Inflammatory macrophage treated with lipopolysaccharide for 4 hours (primary cell): ENCODE results near the gene GRIA3.

Experiments used
- DNase-seq: peaks from one replicate; pipeline ENCODE4 v3.0.0-alpha.2; 2020

Gene GRIA3

GRCh38 chrX:123184219-123184865 lies at the start of gene GRIA3:
Gene GRIA3, plus strand, starts transcription at chrX:123184278. Its CDS starts 258 bp downstream, at chrX:123184536.
- no peak for DNase-seq

DNA sequence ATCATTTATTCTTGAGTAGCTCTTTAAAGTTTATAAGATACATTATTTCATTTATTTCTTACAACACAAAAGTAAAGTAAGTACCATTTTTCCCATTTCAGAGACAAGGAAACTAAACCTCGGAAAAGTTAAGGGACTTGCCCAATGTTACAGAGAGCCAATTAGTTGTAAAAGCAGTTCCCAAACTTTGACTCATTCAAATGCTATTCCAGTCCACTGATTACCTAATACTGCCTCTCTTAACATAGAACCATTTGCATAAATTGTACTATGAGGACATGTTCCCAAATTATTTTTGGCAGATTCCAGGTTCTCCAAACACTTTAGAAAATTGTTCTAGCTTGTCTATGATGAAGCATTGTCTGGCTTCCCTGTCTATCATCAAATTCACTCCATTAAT lies 45.6 kb upstream of the GRIA3 start:
- DNase-seq: no peak

GRCh38 chrX:123140454-123140853 lies 43.6 kb upstream of the GRIA3 start:
- DNase-seq: no peak

- DNase-seq: no peak
Observed at GRCh38 chrX:123140904-123141303, 43.2 kb upstream of the GRIA3 start.

GRCh38 chrX:123153846-123154335 lies 30.2 kb upstream of the GRIA3 start:
- no peak for DNase-seq

DNA sequence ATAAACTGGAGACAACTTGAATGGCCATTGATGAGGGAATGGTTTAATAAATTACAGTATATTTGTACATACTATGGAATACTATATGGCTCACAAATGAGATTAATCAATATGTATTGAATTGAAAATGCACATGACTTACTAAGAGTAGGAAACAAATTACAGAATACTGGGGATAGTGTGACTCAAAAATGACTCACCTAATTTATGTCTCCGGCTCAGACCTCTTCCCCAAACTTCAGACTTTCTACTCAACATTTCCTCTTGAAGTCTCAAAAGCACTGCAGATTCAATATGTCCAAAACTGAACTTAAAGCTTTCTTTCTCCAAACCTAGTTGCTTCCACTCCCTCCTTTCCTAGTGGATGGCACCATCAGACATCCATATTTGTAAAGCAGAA lies 28.8 kb upstream of the GRIA3 start:
- no peak for DNase-seq

- DNase-seq: no peak
Observed at GRCh38 chrX:123157586-123157985, 26.5 kb upstream of the GRIA3 start.

DNA sequence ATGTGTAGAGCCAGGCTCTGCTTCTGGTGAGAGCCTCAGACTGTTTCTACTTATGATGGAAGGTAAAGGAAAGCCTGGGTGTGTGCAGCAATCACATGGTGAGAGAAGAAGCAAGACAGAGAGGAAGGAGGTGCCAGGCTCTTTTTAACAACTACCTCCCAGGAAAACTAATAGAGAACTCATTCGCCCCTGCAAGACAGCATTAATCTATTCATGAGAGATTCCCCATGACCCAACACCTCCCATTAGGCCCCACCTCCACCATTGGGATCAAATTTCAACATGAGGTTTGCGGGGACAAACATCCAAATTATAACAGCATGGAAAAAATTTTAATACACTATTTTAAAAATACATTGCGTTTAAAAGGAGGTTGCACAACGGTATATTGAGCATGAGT lies 24.7 kb upstream of the GRIA3 start:
- DNase-seq: no peak

DNA sequence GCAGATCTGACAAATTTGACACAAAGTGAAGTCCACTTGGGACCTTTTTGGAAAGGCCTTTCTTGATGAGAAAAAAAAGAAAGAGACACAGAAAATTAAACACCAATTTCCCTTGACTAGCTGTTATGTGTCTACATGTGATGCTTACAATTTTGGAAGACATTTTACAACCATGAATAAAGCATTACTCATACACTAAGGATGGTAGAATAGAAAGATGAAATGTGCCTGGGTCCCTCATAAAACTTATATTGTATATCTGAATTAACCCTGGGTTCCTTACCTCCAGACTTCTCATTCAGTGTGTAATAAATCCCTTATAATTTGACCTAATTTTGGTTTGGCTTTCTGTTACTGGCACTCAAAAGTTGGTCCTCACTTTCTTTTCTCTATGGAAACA lies 16.5 kb upstream of the GRIA3 start:
- no peak for DNase-seq

DNA sequence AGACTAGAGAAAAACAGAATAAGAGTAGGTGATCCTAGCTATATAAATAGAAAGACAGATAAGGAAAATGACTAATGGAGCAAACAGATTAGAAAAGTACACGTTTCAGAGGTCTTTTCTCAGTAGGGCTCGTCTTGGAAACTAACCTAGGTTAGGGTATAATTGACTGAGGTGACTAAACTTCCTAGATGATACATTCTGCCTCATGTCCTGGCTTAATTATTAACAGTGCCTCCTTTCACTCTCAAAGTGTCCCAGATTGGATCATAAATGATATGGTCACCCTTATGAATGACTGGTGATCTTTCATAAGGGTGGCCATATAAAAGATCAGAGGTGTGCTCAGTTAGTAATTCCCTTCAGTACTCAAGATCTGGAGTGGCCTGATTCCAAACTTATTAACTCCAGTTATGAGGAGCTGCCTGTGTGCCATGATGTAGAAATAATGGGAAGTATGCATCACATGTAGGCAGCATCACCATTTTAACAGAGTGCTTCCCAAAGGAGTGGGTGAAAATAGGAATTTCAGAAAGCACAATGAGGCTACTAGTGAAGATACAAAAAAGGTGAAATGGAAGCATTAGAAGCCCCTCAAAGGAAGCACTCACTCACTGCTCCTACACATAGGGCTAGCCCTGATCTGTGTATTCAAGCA lies 14.7 kb upstream of the GRIA3 start:
- DNase-seq: no peak

- no peak for DNase-seq
Observed at GRCh38 chrX:123170546-123170945, 13.5 kb upstream of the GRIA3 start.

DNA sequence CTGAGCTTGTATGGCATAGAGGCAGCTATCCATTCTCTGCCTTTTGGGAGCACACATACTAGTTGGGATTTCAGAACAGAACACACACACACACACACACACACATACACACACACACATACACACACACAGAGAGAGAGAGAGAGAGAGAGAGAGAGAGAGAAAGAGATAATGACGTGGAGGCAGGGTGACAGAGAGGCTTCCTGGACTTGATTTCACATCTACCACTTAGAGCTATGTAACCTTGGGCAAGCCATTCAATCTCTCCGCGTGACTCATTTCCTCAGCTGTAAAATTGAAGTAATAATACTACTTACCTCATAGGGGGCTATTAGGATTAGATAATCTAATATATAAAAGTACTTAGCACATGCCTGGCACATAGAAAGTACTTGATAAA lies 12.3 kb upstream of the GRIA3 start:
- DNase-seq: no peak

GRCh38 chrX:123172869-123173268 lies 11.2 kb upstream of the GRIA3 start:
- no peak for DNase-seq

- DNase-seq: no peak
Observed at GRCh38 chrX:123173833-123174232, 10.2 kb upstream of the GRIA3 start.

DNA sequence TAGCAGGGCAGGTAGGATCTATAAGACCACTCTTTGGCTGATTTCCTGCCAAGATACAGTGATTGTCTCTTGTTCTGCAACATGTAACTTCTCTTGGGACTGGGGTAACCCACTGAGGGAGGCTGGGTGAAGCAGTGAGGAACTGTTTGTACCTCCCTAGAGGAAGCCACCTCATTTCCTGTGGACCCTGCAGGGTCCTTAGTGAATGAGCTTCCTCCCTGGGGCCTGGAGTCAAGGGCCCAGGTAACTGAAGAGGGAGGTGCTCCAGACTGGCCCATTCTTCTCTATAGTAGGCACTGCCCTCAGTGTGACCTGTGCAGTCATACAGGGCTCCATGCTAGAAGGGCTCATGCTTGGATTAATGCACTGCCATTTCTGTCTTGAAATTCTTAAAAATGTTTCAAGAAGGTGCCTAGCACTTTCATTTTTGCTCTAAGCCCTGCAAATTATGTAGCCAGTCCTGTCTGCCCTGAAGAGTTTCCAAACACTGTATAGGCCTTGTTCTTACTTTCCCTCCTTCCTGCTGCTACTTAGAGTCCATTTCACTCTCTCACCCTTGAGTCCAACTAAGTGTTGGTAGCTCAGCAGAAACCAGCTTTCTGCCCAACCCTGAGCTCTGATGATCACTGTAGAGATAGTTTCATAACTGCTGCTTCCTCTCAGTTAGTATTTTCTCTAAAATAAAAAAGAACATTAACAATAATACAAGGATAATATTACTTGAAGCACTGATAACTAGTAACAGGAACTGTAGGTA lies 8.5 kb upstream of the GRIA3 start:
- DNase-seq: no peak

DNA sequence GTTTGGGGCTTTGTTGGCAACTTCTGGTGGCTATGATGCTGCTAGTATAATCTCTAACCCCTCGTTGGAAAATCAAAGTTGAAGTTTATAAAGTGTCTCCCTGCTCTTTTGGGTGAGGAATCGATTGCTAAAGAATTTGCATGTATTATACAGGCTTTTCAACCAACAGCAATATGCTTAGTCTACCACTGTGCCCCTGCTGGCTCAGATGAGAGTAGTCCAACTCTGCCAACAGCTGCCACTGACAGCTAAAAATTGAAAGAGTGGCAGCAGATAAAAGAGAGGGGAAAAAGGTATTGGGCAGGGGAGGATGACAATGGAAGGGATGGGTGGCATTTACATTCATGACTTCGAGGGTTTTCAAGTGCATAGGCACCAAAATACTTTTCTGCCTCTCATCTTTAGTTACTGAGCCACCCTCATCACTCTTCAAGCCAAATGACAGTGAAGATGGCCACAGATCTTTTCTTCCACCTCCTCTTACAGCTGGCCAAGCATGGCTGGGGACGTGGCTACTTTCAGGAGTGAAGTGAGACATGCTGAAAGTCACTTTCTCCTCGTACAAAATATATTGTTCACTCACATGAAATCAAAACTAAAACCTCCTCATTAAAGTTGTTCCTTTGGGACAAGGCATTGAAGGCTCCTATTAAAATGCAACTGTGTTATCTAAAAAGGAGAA lies 2.7 kb upstream of the GRIA3 start:
- no peak for DNase-seq

- DNase-seq: no peak
Observed at GRCh38 chrX:123184866-123185276, 793 bp downstream of the GRIA3 start.

DNA sequence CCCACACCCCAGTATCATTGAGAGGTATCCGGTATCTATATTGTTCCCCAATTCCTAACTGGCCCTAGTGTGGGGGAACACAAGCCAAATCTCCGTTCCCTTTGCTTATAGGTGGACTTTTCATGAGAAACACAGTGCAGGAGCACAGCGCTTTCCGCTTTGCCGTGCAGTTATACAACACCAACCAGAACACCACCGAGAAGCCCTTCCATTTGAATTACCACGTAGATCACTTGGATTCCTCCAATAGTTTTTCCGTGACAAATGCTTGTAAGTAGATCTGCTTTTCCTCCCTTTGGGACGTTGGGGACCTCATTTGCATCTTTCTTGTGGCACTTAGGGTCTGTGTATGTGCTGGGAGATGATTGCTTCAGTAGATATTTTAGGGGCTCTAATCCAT lies 1.6 kb downstream of the GRIA3 start:
- no peak for DNase-seq

DNA sequence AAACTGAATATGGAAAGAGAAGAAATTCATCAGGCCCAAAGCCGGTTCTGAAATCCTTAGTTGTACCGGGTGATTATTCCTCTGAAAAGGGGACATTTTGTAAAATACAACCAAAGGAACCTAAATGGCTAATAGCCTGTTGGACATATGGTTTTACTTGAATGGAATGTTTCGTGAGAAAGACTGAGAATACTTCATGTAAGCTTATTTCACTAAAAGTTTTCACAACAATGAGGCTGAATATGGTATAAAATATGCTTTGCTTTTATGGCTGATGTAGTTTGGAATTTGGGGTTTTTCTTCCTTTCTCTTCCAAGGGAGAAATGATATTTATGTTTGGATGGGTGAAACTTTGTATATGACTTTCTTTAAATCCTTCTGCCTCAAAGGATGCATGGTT lies 2.7 kb downstream of the GRIA3 start:
- DNase-seq: no peak

- DNase-seq: no peak
Observed at GRCh38 chrX:123188081-123188480, 4.0 kb downstream of the GRIA3 start.

GRCh38 chrX:123189338-123189737 lies 5.3 kb downstream of the GRIA3 start:
- no peak for DNase-seq

DNA sequence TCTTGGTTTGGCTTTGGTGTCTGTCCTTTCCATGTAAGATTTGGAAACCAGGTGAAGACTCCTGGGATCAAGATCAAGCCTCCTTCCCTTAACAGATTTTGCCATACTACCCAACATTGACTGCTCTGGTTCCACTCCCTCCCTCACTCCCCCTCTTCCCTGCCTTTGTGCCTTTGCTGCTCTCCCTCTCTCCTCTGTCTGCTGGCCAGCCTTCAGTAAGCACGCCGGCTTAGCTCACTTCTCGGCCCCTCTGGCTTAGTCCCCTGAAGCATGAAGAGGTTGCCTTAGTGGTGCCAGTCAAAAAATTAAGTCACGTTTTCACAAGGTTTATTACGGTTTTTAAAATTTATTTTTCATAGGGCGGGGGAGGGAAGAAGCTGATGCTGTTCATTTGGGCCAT lies 6.0 kb downstream of the GRIA3 start:
- no peak for DNase-seq

DNA sequence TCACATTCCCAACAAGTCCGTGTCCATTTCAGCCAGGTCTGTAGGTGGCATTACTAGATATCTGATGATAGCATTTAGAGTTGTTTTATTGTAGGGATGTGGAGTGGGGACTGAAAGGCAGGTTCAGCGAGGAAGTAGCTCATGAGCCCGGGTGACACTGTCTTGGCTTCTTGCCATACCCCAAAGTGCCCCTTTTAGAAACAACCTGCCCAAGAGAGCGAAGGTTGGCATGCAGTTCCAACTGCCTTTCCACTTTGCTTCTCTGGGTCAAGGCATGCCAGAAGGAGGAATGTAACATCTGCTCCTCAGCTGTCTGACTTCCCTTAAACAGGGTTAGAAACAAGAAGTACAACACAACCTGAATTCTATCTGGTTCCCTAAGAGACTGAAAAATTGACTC lies 9.0 kb downstream of the GRIA3 start:
- DNase-seq: no peak

DNA sequence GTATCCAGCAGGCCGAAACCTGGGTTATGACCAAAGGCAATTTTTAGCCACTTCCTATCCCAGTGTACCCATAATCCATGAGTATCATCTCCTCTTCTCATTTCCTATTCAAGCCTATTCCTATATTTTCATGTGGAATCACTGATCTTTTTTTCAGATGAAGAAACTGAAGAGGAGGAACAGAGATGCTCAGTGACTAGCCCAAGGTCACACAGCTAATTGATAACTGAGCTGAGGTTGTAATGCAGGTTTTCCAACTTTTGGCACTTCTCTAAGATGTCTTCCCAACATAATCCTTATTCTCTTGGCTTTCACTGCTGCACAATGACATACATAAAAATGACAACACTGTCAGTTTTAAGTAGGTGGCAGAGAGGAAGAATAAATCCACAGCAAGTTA lies 15.3 kb downstream of the GRIA3 start:
- DNase-seq: no peak
